OCI-LY3 (cell line): Measurements from ENCODE around the gene AKAP6.

ENCODE experiments used
- EZH2phosphoT487 ChIP-seq: fragments of 200-600 bp; shearing (Covaris generic); IDR thresholded peaks from 2 replicates; pipeline ENCODE4 v1.6.1; 2018; ENCODE audit warnings: antibody characterized with exemption, mixed run types, low read depth
- TF ChIP-seq, protein P1 (sequence below): fragments of 200-600, 300-600 bp; sonication (generic); IDR thresholded peaks from 2 replicates; pipeline ENCODE4 v1.5.1; 2014; ENCODE audit warnings: antibody characterized with exemption, low read length, low read depth

DNA sequence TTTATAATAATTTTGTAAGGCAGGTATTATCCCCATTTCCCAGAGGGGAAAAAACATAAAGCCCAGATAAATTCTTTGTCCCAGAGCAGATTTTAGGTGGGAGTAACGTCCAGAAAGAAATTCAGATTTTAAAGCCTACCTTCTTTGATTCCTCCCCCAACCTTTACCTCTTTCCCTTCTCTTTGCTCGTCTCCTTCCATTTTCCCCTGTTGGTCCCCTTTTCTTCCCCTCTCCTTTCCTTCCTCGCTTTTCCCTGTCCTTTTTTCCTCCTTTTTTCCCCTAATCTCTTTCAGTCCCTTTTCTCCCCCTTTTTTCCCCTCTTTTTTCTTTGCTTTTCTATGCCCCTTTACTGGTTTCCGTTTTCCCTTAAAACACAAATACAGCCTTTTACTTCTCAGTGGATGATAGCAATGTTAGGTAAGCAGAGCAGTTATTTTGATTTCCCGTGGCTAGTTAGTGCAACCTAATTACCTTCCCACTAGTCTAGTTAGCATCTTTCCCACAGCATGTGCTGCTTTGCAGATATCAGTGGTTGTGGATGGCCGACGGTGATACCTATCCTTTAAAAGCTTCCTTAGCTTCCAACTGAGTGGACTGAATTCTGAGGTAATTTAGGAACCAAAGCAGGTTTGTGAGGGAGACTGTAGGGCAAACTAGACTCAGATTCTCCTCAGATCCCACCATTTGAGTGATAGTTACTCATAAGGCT, 10.9 kb upstream of the AKAP6 start:
- TF ChIP-seq, protein P1, sequence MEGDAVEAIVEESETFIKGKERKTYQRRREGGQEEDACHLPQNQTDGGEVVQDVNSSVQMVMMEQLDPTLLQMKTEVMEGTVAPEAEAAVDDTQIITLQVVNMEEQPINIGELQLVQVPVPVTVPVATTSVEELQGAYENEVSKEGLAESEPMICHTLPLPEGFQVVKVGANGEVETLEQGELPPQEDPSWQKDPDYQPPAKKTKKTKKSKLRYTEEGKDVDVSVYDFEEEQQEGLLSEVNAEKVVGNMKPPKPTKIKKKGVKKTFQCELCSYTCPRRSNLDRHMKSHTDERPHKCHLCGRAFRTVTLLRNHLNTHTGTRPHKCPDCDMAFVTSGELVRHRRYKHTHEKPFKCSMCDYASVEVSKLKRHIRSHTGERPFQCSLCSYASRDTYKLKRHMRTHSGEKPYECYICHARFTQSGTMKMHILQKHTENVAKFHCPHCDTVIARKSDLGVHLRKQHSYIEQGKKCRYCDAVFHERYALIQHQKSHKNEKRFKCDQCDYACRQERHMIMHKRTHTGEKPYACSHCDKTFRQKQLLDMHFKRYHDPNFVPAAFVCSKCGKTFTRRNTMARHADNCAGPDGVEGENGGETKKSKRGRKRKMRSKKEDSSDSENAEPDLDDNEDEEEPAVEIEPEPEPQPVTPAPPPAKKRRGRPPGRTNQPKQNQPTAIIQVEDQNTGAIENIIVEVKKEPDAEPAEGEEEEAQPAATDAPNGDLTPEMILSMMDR: no peak
- no peak for TF ChIP-seq EZH2phosphoT487
